ENCODE results near the gene DNER. TPM values are rescaled to one million over a fixed set of nuclear protein-coding genes. Genes with fewer than 3 reads are reported as not detected.
"Not testable (repeated sequence)": the region's sequence is repeated elsewhere in the genome, so short reads cannot be mapped to it uniquely, and the experiment has no call there.

DNER gene
- total and polyA plus RNA-seq, 2 donors = 2.9 to 4.4 TPM

GRCh38 chr2:229731363-229731762, 17.0 kb upstream of the DNER start:
- Histone ChIP-seq H3K4me1 (ENCODE audit: insufficient read depth) (no peaks in the 10 kb centered on the region), H3K36me3 (ENCODE audit: insufficient read depth) (no peaks in the 10 kb centered on the region), H3K4me3 (ENCODE audit: low read depth, low read length) (no peak overlapping the region), H3K27ac (ENCODE audit: low read depth) (no peak overlapping the region)
- DNase-seq (ENCODE audit: extremely low spot score) = no peak
- 89% methylated on average over 5 of the region's 5 CpGs for WGBS

- no peaks in the 10 kb centered on the region for H3K36me3 ChIP-seq (ENCODE audit: insufficient read depth)
- H3K27ac ChIP-seq (ENCODE audit: low read depth) = no peak overlapping the region
- DNase-seq (ENCODE audit: extremely low spot score) = no peak
- no peaks in the 10 kb centered on the region for H3K4me1 ChIP-seq (ENCODE audit: insufficient read depth)
- no peak overlapping the region for H3K4me3 ChIP-seq (ENCODE audit: low read depth, low read length)
Observed at GRCh38 chr2:229728370-229728769, 14.0 kb upstream of the DNER start.

GRCh38 chr2:229726643-229727042, 12.3 kb upstream of the DNER start:
- H3K36me3 ChIP-seq (ENCODE audit: insufficient read depth) = no peaks in the 10 kb centered on the region
- 76% methylated on average over 2 of the region's 2 CpGs for WGBS
- no peak for DNase-seq (ENCODE audit: extremely low spot score)
- no peak overlapping the region for H3K27ac ChIP-seq (ENCODE audit: low read depth)
- H3K4me1 ChIP-seq (ENCODE audit: insufficient read depth) = no peaks in the 10 kb centered on the region
- H3K4me3 ChIP-seq (ENCODE audit: low read depth, low read length) = no peak overlapping the region

GRCh38 chr2:229725716-229726574, 11.6 kb upstream of the DNER start:
- Histone ChIP-seq H3K36me3 (ENCODE audit: insufficient read depth) (no peaks in the 10 kb centered on the region), H3K4me1 (ENCODE audit: insufficient read depth) (no peaks in the 10 kb centered on the region), H3K27ac (ENCODE audit: low read depth) (no peak overlapping the region), H3K4me3 (ENCODE audit: low read depth, low read length) (no peak overlapping the region)
- 58% methylated on average over 7 of the region's 7 CpGs for WGBS
- DNase-seq (ENCODE audit: extremely low spot score) = no peak

- not testable (repeated sequence) for H3K4me1 ChIP-seq (ENCODE audit: insufficient read depth); H3K27ac ChIP-seq (ENCODE audit: low read depth); H3K4me3 ChIP-seq (ENCODE audit: low read depth, low read length); DNase-seq (ENCODE audit: extremely low spot score); H3K36me3 ChIP-seq (ENCODE audit: insufficient read depth)
- 81% methylated on average over 3 of the region's 3 CpGs for WGBS
Observed at GRCh38 chr2:229723192-229723591, 8.8 kb upstream of the DNER start.

GRCh38 chr2:229719926-229720647, 5.7 kb upstream of the DNER start:
- Histone ChIP-seq H3K27ac (ENCODE audit: low read depth) (no peak overlapping the region), H3K4me3 (ENCODE audit: low read depth, low read length) (no peak overlapping the region), H3K36me3 (ENCODE audit: insufficient read depth) (no peaks in the 10 kb centered on the region), H3K4me1 (ENCODE audit: insufficient read depth) (peaks cover 1% of the 10 kb centered on the region)
- no peak for DNase-seq (ENCODE audit: extremely low spot score)
- WGBS = 60% methylated on average over 3 of the region's 3 CpGs

GRCh38 chr2:229718057-229718456, 3.7 kb upstream of the DNER start:
- H3K4me3 ChIP-seq (ENCODE audit: low read depth, low read length) = no peak overlapping the region
- H3K4me1 ChIP-seq (ENCODE audit: insufficient read depth) = peaks cover 5% of the 10 kb centered on the region
- no peak for DNase-seq (ENCODE audit: extremely low spot score)
- no peak overlapping the region for H3K27ac ChIP-seq (ENCODE audit: low read depth)
- 32% methylated on average over 2 of the region's 2 CpGs for WGBS
- no peaks in the 10 kb centered on the region for H3K36me3 ChIP-seq (ENCODE audit: insufficient read depth)

GRCh38 chr2:229715895-229716507, 1.6 kb upstream of the DNER start:
- Histone ChIP-seq H3K4me3 (ENCODE audit: low read depth, low read length) (no peak overlapping the region), H3K36me3 (ENCODE audit: insufficient read depth) (no peaks in the 10 kb centered on the region), H3K27ac (ENCODE audit: low read depth) (no peak overlapping the region), H3K4me1 (ENCODE audit: insufficient read depth) (peaks cover 5% of the 10 kb centered on the region)
- DNase-seq (ENCODE audit: extremely low spot score) = no peak
- 8% methylated on average over 4 of the region's 4 CpGs for WGBS

- Histone ChIP-seq H3K4me3 (ENCODE audit: low read depth, low read length) (peak overlapping the region; percentile 67), H3K27ac (ENCODE audit: low read depth) (no peak overlapping the region), H3K36me3 (ENCODE audit: insufficient read depth) (no peaks in the 10 kb centered on the region), H3K4me1 (ENCODE audit: insufficient read depth) (peaks cover 5% of the 10 kb centered on the region)
- peak; percentile 1 for DNase-seq (ENCODE audit: extremely low spot score)
- WGBS = under 1% methylated on average over 60 of the region's 60 CpGs
Observed at GRCh38 chr2:229714736-229715541, 584 bp upstream of the DNER start.

- no peak for DNase-seq (ENCODE audit: extremely low spot score)
- peaks cover 5% of the 10 kb centered on the region for H3K4me1 ChIP-seq (ENCODE audit: insufficient read depth)
- no peak overlapping the region for H3K27ac ChIP-seq (ENCODE audit: low read depth)
- peak overlapping the region; percentile 67 for H3K4me3 ChIP-seq (ENCODE audit: low read depth, low read length)
- 2% methylated on average over 61 of the region's 61 CpGs for WGBS
- H3K36me3 ChIP-seq (ENCODE audit: insufficient read depth) = no peaks in the 10 kb centered on the region
Observed at GRCh38 chr2:229713371-229714079, 830 bp downstream of the DNER start.

GRCh38 chr2:229712136-229712535, 2.2 kb downstream of the DNER start:
- no peak overlapping the region for H3K4me3 ChIP-seq (ENCODE audit: low read depth, low read length)
- 85% methylated on average over 3 of the region's 3 CpGs for WGBS

GRCh38 chr2:229708335-229708734, 6.0 kb downstream of the DNER start:
- 56% methylated on average over 2 of the region's 2 CpGs for WGBS
- no peak for DNase-seq (ENCODE audit: extremely low spot score)
- Histone ChIP-seq H3K4me1 (ENCODE audit: insufficient read depth) (no peaks in the 10 kb centered on the region), H3K4me3 (ENCODE audit: low read depth, low read length) (no peak overlapping the region), H3K27ac (ENCODE audit: low read depth) (no peak overlapping the region), H3K36me3 (ENCODE audit: insufficient read depth) (no peaks in the 10 kb centered on the region)

More at GRCh38 chr2:229712136-229712535, 2.2 kb downstream of the DNER start:
- H3K4me1 ChIP-seq (ENCODE audit: insufficient read depth) = peaks cover 5% of the 10 kb centered on the region
- H3K36me3 ChIP-seq (ENCODE audit: insufficient read depth) = no peaks in the 10 kb centered on the region
- no peak overlapping the region for H3K27ac ChIP-seq (ENCODE audit: low read depth)
- no peak for DNase-seq (ENCODE audit: extremely low spot score)
